GM19023 (cell line): ENCODE data around the gene CD81.

Experiments used
- ATAC-seq: cut with Tn5 transposase; IDR thresholded peaks from one replicate; pipeline ENCODE4 v1.9.1; 2021; ENCODE audit warnings: mild to moderate bottlenecking, moderate library complexity; ENCODE audit not compliant: unreplicated experiment

Gene CD81

DNA sequence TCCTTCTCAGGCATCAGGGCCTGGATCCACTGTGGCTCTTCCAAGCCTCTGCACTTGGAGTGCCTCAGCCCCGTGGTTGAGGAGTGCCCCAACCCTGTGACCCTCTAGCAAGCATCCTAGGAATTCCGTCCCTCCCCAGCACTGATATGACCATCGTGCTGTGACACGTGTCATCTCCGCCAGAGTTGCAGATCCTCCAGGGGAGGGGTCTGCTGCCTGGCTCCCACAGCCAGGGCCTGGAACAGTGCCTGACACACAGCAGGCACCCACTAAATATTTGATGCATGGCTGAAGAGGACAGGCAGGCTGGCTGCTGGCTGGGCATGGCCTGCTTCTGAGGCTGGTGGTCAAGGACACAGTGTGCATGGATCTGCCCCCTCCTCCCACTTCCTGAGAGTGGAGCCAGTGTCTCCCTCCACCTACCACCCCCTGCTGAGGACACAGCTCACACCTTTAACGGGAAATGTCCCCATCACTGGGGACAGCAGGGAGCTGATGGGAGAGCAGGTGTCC, 1.7 kb upstream of the CD81 start:
- ATAC-seq: no peak

DNA sequence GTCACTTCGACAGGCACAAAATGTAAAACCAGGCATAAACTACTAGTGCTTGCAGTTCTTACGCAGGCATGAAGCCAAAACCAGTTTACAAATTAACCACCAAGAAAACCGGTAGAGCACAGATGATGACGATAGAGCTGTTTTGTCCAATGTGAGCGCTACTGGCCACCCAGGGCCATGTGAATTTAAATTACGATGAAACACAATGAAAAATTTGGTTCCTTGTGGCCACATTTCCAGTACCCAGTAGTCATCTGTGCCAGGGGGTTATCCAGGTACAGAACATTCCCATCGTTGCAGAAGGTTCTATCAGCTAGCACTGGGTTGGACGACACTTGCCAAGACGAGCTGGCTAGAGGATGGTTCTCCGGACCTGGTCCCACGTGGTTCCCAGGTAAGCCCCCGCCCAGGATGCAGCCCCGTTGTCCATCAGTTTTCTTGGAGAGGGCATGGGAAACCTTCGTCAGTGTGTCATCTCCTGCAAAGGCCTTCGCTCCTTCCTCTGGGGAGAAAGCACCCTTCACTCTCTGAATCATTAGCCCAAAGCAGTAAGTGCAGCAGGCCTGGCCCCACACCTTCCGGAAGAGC, 1.1 kb upstream of the CD81 start:
- ATAC-seq: no peak

GRCh38 chr11:2377511-2378443, 667 bp downstream of the CD81 start:
- ATAC-seq: peak; percentile 39

DNA sequence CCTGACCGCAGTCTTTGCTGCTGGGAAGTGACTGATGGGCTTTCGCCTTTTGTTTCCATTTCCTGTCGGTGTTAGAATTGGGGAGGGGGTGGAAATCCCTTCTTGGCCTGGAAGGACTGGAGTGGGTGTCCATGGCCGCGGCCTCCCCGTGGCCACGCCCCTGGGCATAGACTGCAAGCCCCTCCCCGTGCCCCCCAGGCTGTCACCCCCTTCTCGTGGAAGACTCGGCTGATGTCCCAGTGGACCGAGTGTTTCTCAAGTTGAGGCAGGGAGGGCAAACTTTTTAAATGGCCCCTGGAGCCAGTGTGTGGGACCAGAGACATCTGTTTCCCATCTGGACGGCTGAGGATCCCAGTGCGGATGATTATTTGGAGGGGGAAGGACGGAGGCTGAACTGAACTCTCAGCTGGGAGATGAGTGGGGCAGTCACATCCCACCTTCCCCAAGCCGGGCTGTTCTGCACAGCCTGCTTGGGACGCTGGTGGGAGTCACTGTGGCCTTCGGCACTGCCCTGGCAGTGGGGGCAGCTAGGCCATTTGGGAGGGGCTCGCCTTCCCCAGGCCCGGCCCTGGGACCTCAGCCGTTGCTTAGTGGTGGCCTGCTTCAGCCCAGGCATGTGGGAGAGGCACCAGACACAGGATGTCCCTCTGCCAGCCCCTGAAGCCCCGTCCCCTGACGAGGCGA, 1.6 kb downstream of the CD81 start:
- ATAC-seq: no peak

DNA sequence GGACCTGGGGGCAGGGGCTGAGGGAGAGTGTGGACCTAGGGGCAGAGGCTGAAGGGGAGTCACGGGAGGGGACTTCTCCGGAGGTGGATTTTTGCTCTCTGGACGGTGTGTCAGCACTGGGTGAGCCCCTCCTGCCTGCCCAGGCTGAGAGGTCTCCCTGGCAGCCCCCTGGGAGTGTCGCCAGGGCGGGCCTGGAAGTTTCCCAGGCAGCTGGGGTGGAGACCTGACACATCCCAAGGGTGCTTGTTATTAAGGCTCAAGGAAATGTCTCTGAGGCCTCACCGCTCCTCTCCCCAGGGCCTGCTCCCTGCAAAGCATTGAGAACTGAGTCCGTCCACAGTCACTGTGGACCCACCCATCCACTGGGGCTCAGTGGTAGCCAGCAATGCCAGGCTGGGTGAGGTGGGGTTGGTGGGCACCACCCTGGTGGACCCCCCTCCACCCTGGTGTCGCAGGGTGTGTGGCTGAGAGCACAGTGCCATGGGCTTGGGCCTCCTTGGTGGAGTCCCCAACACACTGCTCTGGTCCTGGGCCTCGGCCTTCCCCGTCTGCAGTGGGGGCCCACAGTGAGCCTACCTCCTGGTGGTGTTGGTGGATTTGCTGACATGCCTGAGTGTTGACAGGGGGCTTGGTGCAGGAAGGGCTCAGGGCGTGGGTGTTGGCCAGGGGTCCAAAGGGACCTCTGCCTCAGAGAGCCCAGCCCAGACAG, 2.5 kb downstream of the CD81 start:
- ATAC-seq: no peak

DNA sequence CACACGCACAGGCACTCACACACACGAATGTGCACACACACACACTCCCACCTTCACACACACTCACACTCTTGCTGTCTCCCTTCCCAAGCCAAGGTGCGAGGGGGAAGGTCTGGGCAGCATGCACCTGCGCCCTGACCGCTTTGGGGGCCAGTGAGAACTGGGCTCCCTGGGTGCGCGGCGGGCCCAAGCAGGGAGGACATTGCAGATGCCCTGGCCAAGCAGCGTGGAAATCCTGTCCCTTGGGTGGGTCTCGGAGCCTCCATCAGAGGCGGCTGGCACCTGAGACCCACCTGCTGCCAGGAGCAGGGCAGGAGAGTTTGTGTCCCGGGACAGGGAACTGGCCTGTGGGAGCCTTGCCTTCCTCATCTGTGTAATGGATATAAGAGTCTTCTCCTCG, 3.3 kb downstream of the CD81 start:
- no peak for ATAC-seq

GRCh38 chr11:2380807-2381350, 3.8 kb downstream of the CD81 start:
- no peak for ATAC-seq

DNA sequence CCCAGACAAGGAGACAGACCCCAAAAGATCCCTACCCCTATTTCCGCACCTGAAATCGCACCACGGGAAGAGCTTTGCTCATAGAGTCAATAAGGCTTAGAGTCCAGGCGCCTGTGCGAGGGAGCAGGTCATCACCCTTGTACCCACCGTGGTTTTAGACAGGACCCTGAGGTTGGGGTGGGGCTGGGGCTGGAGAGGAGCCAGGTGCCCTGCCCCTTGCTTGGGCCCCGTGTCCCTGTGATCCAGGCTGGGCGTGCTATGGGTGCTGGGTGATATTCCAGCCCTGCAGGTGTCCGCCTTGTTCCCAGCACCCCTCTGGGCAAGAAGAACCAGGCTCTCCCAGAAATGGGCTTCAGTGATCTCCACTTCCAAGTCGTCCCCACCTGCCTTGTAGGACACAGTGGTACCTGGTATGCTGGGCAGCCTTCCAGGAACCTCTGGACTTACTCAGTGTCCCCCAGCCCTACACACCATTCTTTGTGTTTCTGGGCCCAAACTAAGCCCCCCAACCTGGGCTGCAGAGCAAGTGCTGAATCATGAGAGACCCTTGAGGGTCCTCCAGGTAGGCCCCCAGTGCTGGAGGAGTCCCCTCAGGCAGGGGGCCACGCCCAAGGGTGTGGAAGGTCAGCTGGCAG, 4.5 kb downstream of the CD81 start:
- ATAC-seq: no peak

DNA sequence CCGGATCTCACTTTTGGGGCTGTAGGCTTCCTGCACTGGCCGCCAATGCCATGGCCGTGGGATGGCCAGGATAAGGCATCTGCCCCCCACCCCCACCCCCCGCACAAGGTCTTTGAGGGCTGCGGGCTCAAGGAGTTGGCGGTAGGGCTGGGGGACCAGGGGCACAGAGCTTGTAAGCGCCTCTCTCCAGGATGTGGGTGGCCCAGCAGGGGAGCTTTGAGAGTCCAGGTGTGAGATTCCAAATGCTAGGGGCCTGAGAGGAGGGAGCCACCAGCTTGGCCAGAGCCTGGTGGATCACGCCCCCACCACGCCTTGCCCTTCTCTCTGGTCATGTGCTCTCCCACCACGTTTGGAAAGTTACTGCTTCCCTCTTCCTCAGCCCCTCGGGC, 5.0 kb downstream of the CD81 start:
- no peak for ATAC-seq

DNA sequence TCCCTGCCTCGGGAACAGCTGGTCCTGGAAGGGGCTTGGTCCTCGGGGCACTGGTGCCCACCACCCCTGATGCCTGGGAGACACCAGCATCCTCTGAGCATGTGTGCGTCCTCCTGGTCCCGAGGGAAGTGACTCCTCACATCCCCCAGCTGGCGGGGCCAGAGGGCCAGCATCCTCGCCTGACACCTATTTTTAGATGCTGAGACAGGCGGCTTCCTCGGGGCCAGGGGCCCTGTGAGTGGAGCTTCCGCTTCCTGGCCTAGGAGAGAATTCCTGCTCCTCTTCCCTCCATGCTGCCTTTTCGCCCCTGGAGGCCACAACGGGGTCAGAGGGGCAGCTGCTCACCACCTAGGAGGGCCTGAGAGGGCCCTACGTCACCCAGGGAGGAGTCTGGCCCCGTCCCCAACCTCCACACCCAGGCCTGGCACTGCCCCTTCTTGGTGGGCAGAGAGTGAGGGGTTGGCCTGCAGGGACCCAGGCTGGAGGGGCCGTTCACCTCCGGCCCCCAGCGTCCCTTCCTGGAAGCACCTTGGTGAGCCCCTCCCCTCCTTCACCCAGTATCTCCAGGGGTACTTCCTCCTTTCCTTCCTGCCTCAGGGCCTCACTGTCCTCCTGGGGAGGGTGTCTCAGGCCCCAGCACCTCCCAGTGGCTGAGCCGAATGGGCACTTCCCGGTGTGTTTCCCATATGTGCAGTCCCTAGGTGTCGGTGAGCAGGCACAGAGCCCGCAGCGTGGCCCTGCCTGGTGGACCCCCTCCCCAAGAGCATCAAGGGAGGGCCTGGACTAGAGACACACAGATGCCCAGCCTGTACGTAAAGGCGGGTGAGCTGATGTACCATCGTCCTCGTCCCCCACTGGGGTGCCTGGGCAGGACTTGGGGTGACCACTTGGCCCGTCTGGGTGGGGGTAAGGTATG, 6.1 kb downstream of the CD81 start:
- ATAC-seq: no peak

DNA sequence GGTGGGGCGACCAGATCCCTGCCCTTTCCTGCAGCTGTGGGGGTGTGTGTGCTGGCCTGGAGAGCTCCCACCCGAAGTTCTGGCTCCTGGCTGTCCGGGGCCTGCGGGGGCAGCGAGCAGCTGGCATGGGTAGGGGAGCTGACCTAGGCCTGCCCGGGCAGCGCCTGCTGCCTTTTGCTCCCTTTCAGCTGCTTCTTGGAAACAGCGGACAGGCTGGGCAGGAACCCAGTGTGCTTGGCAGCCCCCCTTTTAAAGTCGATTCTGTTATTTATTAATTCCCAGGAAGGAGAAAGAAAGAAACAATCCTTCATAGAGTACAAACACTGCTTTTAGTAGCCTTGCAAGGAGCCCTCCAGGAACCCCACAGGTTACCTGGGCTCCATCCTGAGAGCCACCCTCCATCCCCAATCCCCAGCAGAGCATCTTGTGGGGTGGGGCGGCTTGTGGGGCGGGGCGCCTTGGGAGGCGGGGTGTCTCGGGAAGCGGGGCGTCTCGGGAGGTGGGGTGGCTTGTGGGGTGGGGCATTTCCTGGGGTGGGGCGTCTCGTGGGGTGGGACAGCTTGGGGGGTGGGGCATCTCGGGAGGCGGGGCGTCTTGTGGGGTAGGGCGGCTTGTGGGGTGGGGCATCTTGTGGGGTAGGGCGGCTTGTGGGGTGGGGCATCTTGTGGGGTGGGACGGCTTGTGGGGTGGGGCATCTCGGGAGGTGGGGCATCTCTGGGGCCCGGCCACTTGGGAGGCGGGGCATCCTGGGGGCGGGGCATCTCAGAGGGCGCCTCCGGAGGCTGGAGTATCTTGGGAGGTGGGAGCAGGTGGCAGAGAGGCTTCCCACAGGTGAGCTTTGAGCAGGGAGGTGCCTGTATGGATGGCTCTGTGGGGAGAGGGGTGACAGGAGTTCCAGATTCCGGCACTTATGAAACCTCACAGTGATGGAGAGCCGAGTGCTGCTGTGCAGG, 7.0 kb downstream of the CD81 start:
- ATAC-seq: no peak

- ATAC-seq: peak; percentile 43
Measured at GRCh38 chr11:2385156-2386151, 8.3 kb downstream of the CD81 start.

DNA sequence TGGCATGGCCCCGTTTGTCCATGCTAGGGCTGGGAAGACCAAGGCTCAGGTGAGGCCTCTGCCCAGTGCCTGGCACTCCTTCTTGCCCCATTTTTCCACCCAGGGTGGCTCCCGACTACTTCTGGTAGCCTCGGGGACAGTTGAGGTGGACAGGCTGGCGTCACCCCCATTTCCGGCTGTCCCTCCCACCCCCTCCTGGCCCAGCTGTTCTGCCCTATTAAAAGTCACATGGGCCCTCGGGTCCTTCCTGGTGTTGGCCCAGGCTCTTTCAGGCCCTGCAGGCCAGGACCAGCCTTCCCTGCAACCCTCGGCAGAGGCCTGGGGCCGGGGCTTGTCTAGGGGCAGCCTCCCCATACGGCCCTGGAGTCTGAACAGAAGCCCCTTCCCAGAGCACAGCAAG, 9.5 kb downstream of the CD81 start:
- ATAC-seq: no peak

GRCh38 chr11:2387266-2387987, 10.3 kb downstream of the CD81 start:
- no peak for ATAC-seq

DNA sequence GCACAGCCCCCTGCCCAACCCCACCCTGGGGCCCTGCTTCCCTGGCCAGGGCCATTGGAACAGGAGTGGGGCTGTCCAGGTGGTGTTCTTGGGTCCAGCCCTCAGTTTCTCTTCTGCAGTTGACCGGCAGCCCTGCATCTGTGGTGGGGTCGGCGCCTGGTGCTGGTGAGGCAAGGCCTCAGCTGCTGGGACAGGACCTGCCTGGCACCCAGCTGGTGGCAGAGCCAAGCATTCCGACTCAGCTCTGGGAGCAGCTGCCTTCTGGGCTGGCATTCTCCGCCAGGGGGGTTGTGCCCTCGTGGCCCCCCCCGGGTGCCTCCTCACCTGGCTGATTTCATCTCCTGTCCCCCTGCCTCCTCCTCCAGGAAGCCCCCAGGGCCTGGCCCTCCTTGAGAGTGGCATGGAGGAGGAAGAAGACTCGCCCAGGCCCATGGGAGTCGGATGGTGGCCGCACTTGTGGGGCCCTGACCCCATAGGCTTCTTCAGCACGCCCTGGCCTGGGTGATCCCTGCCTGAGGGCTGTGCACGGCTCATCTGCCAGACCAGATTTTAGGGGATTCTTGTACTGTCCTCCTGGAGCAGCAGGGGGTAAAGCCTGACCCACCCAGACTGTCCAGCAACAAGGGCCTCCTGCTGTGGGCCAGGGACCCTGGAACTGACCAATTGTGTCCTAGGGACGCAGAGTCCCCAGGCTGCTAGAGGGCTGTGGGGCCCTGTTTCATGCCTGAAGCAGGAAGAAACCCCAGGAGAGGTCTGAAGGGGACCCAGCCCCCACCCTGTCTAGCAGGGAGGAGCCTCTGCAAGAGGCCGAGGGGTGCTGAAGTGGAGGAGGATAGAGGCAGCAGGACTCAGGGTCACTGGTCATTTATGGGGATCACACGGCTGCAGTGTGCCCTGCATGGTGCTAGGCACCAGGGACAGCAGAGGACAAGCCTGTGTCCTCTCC, 11.6 kb downstream of the CD81 start:
- ATAC-seq: no peak
